ENCODE measurements around the gene SLC4A7. TPM values are rescaled to one million over a fixed set of nuclear protein-coding genes. Genes with fewer than 3 reads are reported as not detected.
"Not testable (repeated sequence)": the region's sequence is repeated elsewhere in the genome, so short reads cannot be mapped to it uniquely, and the experiment has no call there.

The SLC4A7 gene
- total RNA-seq, 2 donors from 2014 or later: 11.2 to 20.2 TPM

DNA sequence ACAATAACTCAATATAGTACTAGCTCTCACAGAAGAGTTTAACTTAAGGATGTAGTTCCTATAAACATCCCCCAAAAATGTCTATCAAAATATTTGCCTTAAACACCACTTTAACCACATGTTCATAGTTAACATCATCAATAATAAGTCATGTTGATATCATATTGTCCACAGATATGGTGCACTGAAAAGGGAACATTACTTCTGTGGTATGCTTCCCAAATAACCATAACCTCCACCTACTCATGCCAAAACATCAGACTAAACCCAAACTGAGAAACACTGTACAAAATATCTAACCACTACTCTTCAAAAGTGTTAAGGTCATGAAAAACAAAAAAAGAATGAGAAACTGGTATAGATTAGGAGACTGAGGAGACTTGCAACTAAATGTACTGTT lies 32.9 kb downstream of the SLC4A7 start:
- no peak overlapping the region for H3K4me3 ChIP-seq
- H3K27me3 ChIP-seq: no peaks in the 10 kb centered on the region
- intact Hi-C loops (cut with DNase I): no loop called here
- DNase-seq: no peak
- no peaks in the 10 kb centered on the region for H3K36me3 ChIP-seq
- H3K27ac ChIP-seq: no peak overlapping the region
- H3K9me3 ChIP-seq: no peaks in the 10 kb centered on the region
- TF ChIP-seq CTCF (IDR thresholded peaks at IDR 0.05): no peak
- H3K9ac ChIP-seq (ENCODE audit: low read depth in 2 of 2, low read length in 2 of 2): no peak overlapping the region
- no peaks in the 10 kb centered on the region for H3K4me1 ChIP-seq

GRCh38 chr3:27449530-27450150 lies 34.5 kb downstream of the SLC4A7 start:
- no peak overlapping the region for H3K27ac ChIP-seq
- no peaks in the 10 kb centered on the region for H3K36me3 ChIP-seq
- no peak for DNase-seq
- no peak for TF ChIP-seq CTCF (IDR thresholded peaks at IDR 0.05)
- no peaks in the 10 kb centered on the region for H3K9me3 ChIP-seq
- no peak overlapping the region for H3K4me3 ChIP-seq
- no peak overlapping the region for H3K9ac ChIP-seq (ENCODE audit: low read depth in 2 of 2, low read length in 2 of 2)
- intact Hi-C loops (cut with DNase I): no loop called here
- H3K27me3 ChIP-seq: no peaks in the 10 kb centered on the region
- H3K4me1 ChIP-seq: no peaks in the 10 kb centered on the region

- H3K36me3 ChIP-seq; H3K27ac ChIP-seq; H3K27me3 ChIP-seq; H3K4me1 ChIP-seq; H3K4me3 ChIP-seq; H3K9me3 ChIP-seq; intact Hi-C loops (cut with DNase I); H3K9ac ChIP-seq (ENCODE audit: low read depth in 2 of 2, low read length in 2 of 2); DNase-seq: not testable (repeated sequence)
Measured at GRCh38 chr3:27442995-27443394, 41.2 kb downstream of the SLC4A7 start.

- H3K27ac ChIP-seq; H3K9me3 ChIP-seq; H3K4me1 ChIP-seq; H3K27me3 ChIP-seq; H3K36me3 ChIP-seq; DNase-seq; H3K9ac ChIP-seq (ENCODE audit: low read depth in 2 of 2, low read length in 2 of 2); H3K4me3 ChIP-seq; intact Hi-C loops (cut with DNase I): not testable (repeated sequence)
Measured at GRCh38 chr3:27438352-27438751, 45.8 kb downstream of the SLC4A7 start.

DNA sequence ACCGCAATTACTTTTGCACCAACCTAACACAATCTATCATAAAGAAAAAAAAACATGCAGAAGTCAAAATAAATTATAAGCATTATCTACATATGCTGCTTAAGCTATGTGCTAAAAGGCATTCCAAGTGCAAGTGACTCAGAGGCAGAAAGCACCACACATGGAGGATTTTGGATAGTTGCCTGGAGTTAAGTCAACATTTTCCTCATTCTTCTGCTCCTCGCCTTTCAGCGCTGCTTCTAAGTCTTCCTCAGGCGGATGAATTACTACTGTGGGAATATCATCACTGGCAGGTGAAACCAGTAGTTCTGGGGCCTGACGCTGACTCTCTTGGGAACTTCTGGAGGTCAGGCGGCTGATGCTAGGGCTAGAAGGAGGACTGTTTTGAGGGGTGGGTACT lies 53.1 kb downstream of the SLC4A7 start:
- H3K9ac ChIP-seq (ENCODE audit: low read depth in 2 of 2, low read length in 2 of 2): no peak overlapping the region
- H3K36me3 ChIP-seq: no peaks in the 10 kb centered on the region
- H3K4me3 ChIP-seq: no peak overlapping the region
- no peaks in the 10 kb centered on the region for H3K9me3 ChIP-seq
- H3K4me1 ChIP-seq: no peaks in the 10 kb centered on the region
- no peaks in the 10 kb centered on the region for H3K27me3 ChIP-seq
- intact Hi-C loops (cut with DNase I): no loop called here
- no peak for DNase-seq
- TF ChIP-seq CTCF (IDR thresholded peaks at IDR 0.05): no peak
- H3K27ac ChIP-seq: no peak overlapping the region

- Histone ChIP-seq H3K9ac (ENCODE audit: low read depth in 2 of 2, low read length in 2 of 2) (no peak overlapping the region), H3K4me3 (no peak overlapping the region), H3K27ac (no peak overlapping the region), H3K27me3 (no peaks in the 10 kb centered on the region), H3K4me1 (no peaks in the 10 kb centered on the region), H3K9me3 (no peaks in the 10 kb centered on the region), H3K36me3 (no peaks in the 10 kb centered on the region)
- no peak for TF ChIP-seq CTCF (IDR thresholded peaks at IDR 0.05)
- intact Hi-C loops (cut with DNase I): no loop called here
- no peak for DNase-seq
Measured at GRCh38 chr3:27429909-27430308, 54.3 kb downstream of the SLC4A7 start.

Data from colonic mucosa (tissue), 4 donors.